ENCODE results near the gene TM9SF1. TPM values are rescaled to one million over a fixed set of nuclear protein-coding genes. Genes with fewer than 3 reads are reported as not detected.

TM9SF1 gene
- total and polyA plus RNA-seq, 2 of the 13 experiments (the other 11 are each of a cell fraction or from before 2014, with no cell fraction given): 83.2 to 110 TPM

GRCh38 chr14:24150061-24150460, 45.2 kb downstream of the TM9SF1 start:
- ChIA-PET POLR2A (interaction anchor here (1.0 to 8.5 kb wide), 4 partner anchors 9 to 55 kb away, joined by 3 to 233 read pairs (median 102); partner anchors contain the start of genes DCAF11, EMC9, IRF9 and NRL), CTCF (ENCODE audit: low intra/inter-chr PET ratio, low total read pairs) (no interaction called here)
- no peak overlapping the region for H3K4me2 ChIP-seq (ENCODE audit: low read depth, low read length)
- peaks cover 31% of the 10 kb centered on the region for H3K4me1 ChIP-seq (ENCODE audit: insufficient read depth, low read length)
- H3K9ac ChIP-seq (ENCODE audit: insufficient read depth, low read depth, low read length): no peak overlapping the region
- no peak overlapping the region for H3K4me3 ChIP-seq (replicated peaks in 1 of 3; ENCODE audit: insufficient read depth in 1 of 3, low read depth in 2 of 3, low read length in 3 of 3)
- DNase-seq (ENCODE audit: low spot score) (no peak), ATAC-seq (no peak), FAIRE-seq (no peak)
- in situ Hi-C loops (cut with HindIII; ENCODE audit: extremely low pct_ligation_motif_present, low pct_unique_long_range_greater_than_20kb) (no loop called here), intact Hi-C loops (cut with micrococcal nuclease; ENCODE audit: unreplicated experiment) (no loop called here)
- H3K27me3 ChIP-seq (ENCODE audit: control insufficient read depth in 1 of 2, insufficient read depth in 2 of 2, low read length in 2 of 2): peaks cover 0 to 3% of the 10 kb centered on the region in 2 experiments; a peak in 1 of 5 replicates
- peaks cover 36 to 44% of the 10 kb centered on the region in 2 experiments for H3K36me3 ChIP-seq (replicated peaks in 1 of 2; ENCODE audit: control insufficient read depth in 1 of 2, insufficient read depth in 2 of 2, low read length in 2 of 2)
- BruUV-seq (replicated peaks): no TSS peak
- 96% methylated on average over 9 of the region's 9 CpGs for WGBS (ENCODE audit: low lambda C conversion rate)
- peaks cover 34% of the 10 kb centered on the region for H3K79me2 ChIP-seq (ENCODE audit: insufficient read depth, low read length)
- H3K9me3 ChIP-seq (ENCODE audit: low read length): no peaks in the 10 kb centered on the region
- no peak overlapping the region for H2AFZ ChIP-seq (ENCODE audit: low read length)
- H3K27ac ChIP-seq (ENCODE audit: extremely low read length, insufficient read depth, low read length): no peak overlapping the region
- H4K20me1 ChIP-seq (ENCODE audit: insufficient read depth, low read length): peaks cover 7% of the 10 kb centered on the region
- TF ChIP-seq ZNF180 (CRISPR knock-in tag; IDR thresholded peaks at IDR 0.05; ENCODE audit: borderline replicate concordance, low read depth): no peak
- TF ChIP-seq RBFOX2 (IDR thresholded peaks at IDR 0.05; ENCODE audit: low read depth, low read length): 0 out of 2 replicates have a peak, but pooled peaks have one; percentile 17
- TF ChIP-seq CHD2 (IDR thresholded peaks at IDR 0.05; ENCODE audit: low read depth, low read length): 0 out of 2 replicates have a peak, but pooled peaks have one; percentile 25
- no peak for TF ChIP-seq ZNF605 (CRISPR knock-in tag; IDR thresholded peaks at IDR 0.05)
- 0 out of 2 replicates have a peak, but pooled peaks have one; percentile 10 for TF ChIP-seq THAP9 (CRISPR knock-in tag; IDR thresholded peaks at IDR 0.05; ENCODE audit: borderline replicate concordance)
- no peak for TF ChIP-seq ONECUT2 (CRISPR knock-in tag; IDR thresholded peaks at IDR 0.05)
- no peak for TF ChIP-seq ZNF816 (CRISPR knock-in tag; IDR thresholded peaks at IDR 0.05; ENCODE audit: borderline replicate concordance)
- no peak for TF ChIP-seq BCLAF1 (IDR thresholded peaks at IDR 0.05)
- no peak for TF ChIP-seq PCBP1 (IDR thresholded peaks at IDR 0.05; ENCODE audit: borderline replicate concordance, low read depth, low read length)
- TF ChIP-seq ATF2 (CRISPR knock-in tag; IDR thresholded peaks at IDR 0.05): no peak
- TF ChIP-seq NKX3-1 (CRISPR knock-in tag; IDR thresholded peaks at IDR 0.05): no peak
- TF ChIP-seq ZNF24 (IDR thresholded peaks at IDR 0.05): no peak
- no peak for TF ChIP-seq THAP11 (CRISPR knock-in tag; IDR thresholded peaks at IDR 0.05)
- TF ChIP-seq NCOA1 (CRISPR knock-in tag; IDR thresholded peaks at IDR 0.05): no peak
- TF ChIP-seq AGO2 (optimal IDR thresholded peaks at IDR 0.05; ENCODE audit: low read depth, low read length): peak; percentile 65
- TF ChIP-seq SNAI1 (CRISPR knock-in tag; IDR thresholded peaks at IDR 0.05; ENCODE audit: borderline replicate concordance): no peak
- TF ChIP-seq ZNF12 (CRISPR knock-in tag; IDR thresholded peaks at IDR 0.05): no peak
- TF ChIP-seq ZKSCAN8 (CRISPR knock-in tag; IDR thresholded peaks at IDR 0.05; ENCODE audit: borderline replicate concordance): no peak
- TF ChIP-seq CBX2 (IDR thresholded peaks at IDR 0.05; ENCODE audit: low read depth, low read length): no peak
- TF ChIP-seq CBX2 (CRISPR knock-in tag; IDR thresholded peaks at IDR 0.05; ENCODE audit: low read depth): no peak
